Dermis microvascular lymphatic vessel endothelial cell (primary cell): Measurements from ENCODE around the gene FBXL4. TPM values are rescaled to one million over a fixed set of nuclear protein-coding genes. Genes with fewer than 3 reads are reported as not detected.

ENCODE experiments used
- DNase-seq, 2 donors: peaks; one replicate each; pipeline versions ENCODE4 v3.0.0 to v3.0.0-alpha.2; 2010; ENCODE audit warnings: low read depth in 2 of 2
- total RNA-seq: library from RNA; depleted of rRNA; stranded (reverse); fragments of >200 nt; gene quantifications from 2 replicates; pipeline ENCODE4 v1.2.1, GENCODE V29; 2014

FBXL4 gene
- total RNA-seq, 1 donor from 2014 or later = 8.3 TPM

DNA sequence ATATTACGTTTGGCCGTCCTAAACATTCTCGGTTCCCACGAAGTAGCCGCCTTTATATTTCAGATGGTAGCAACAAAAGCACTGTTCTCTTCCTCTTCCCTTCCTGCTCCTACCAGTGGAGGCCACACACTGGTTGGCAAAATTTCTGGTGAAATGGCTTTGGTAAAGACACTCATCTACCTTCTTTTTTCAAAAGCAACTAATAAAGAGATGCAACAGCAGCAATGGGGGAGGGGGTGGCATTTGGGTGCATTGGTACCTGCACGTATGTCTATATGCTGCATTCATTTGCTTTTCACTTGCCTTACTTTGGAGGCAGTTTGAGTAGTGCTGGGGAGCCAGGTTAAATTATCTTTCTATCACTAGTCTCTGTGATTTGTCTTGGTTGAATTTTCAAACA, 107.4 kb downstream of the FBXL4 start:
- no peak for DNase-seq

- peak in 1 of 2 donors; percentile 36 for DNase-seq
These were observed 107.9 kb downstream of the FBXL4 start for GRCh38 chr6:98839781-98840361.

GRCh38 chr6:98838975-98839374, 108.8 kb downstream of the FBXL4 start:
- no peak for DNase-seq

- no peak for DNase-seq
These were observed 109.7 kb downstream of the FBXL4 start for GRCh38 chr6:98838032-98838431.

DNA sequence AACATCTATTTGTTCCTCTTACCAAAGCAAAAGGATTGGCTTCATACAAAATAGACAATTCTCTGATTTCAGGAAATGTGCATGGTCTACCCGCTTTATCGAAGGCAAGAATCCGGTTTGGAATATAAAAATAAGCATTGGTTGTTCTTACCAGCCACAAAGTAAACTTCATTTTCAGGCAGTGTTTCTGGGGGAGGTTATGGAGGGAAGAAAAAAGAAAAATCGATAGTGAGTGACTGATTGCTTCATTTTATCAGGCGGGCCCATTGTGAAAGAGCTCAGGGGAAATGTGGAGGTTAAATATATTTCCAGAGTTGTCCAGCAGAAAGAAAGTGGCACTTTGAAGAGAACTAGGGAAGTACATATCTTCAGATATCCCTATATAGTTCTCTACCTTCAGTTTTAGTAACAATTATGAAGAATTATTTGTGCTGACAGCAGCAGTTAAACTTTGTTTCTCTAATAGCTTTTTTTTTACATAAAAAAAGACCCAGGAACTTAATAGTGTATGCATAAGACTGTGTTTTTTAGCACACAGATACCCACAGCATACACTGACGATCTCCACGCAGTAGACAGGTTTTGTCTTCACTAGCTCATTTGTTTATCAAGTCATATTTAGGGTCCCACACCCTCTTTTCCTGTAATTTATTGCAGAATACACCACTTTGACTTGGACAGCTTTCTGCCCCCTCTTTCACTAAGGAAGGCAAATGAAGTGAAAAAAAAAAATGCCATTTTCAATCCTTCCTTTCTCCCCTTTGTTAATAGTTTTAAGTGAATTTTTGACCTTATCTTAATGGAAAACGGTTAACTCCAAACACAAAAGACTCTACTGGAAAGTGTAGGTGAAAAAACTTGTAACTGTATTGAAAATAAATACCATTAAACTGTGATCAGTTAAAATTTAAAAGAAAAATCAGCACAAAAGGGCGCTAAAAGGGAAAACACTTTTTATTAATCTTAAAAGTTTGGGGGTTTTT, 110.5 kb downstream of the FBXL4 start:
- DNase-seq = no peak

DNA sequence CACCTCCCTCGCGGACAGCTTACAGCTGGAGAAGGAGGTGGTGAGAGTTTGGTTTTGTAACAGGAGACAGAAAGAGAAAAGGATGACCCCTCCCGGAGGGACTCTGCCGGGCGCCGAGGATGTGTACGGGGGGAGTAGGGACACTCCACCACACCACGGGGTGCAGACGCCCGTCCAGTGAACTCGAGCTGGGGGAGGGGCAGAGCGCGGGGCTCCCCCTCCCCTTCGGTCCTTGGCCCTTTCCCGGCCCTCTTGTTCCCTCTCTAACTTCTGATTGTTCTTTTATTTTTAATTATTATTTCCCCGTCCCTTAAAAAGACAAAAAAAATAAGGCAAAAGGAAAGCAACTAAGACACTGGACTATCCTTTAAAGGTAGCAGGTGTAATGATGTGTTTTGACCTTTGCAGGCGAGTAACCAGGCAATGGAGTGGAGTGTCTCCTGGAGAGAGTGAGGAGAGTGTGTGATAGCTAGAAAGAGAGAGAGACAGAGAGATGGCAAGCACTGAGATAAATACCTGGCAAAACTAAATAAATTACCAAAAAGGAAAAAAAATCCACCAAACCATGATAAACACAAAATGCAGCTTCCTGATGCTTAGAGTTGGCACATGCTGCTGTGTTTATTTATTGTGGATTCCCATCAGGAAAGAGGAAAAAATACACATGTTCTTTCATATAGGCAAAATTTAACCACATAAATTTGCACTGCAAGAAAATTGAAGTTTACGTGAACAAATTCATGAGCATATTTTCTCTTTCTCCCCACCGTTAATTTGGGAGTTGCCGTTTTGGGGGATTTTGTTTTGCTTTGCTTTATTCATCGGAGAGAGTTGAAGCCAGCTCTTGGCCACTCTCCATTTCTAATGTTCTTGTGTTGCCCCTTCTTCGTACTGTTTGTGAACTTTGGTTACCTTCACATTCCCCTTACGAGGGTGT, 111.5 kb downstream of the FBXL4 start:
- DNase-seq = no peak

GRCh38 chr6:98835149-98836024, 112.4 kb downstream of the FBXL4 start:
- DNase-seq = no peak

- peak; percentile 63 to 90 for DNase-seq
These were observed 113.4 kb downstream of the FBXL4 start, which contains the start of gene POU3F2 for GRCh38 chr6:98834060-98835031. Gene POU3F2, plus strand, starts transcription at chr6:98834574. Its CDS starts 300 bp downstream, at chr6:98834874.

GRCh38 chr6:98833307-98834059, 114.3 kb downstream of the FBXL4 start:
- DNase-seq = peak in 1 of 2 donors; percentile 56

- no peak for DNase-seq
These were observed 114.8 kb downstream of the FBXL4 start for GRCh38 chr6:98833057-98833306.

DNA sequence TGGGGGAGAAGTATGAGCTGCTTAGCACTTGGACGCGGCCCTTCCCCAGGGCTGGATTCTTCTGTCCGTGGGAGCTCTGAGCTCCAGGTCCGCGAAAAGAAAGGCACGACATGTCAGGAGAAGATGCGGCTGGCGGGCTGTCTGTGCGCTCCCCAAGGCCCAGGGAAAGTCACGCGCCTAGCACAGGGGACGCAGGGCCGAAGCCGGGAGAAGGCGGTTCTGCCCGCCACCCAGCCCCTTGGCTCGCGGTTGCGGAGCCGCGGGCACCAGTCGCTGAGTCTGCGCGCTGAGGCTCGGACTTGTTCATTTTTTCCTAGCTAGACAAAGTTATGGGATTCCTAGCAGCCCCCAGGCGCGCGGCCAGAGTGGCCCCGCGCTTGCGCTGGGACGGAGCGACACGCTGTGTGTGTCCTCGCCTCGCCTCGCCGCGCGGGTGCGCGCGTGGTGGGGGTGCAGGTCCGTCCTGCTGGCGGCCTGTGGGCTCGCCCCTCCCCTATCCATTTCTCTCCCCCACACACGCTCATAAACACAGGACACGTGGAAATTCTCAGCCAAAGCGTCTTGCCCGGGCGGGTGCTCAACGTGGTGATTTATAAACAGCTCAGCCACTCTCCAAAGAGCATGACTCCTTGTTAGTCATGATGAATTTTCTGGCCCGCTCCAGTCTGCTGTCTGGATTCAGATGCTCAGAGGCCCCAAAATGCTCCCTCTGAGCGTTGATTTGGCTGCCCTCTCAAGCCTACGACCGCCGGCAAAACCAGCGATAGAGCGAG, 115.3 kb downstream of the FBXL4 start:
- peak in 1 of 2 donors; percentile 26 for DNase-seq

GRCh38 chr6:98831959-98832283, 115.8 kb downstream of the FBXL4 start:
- DNase-seq = no peak

DNA sequence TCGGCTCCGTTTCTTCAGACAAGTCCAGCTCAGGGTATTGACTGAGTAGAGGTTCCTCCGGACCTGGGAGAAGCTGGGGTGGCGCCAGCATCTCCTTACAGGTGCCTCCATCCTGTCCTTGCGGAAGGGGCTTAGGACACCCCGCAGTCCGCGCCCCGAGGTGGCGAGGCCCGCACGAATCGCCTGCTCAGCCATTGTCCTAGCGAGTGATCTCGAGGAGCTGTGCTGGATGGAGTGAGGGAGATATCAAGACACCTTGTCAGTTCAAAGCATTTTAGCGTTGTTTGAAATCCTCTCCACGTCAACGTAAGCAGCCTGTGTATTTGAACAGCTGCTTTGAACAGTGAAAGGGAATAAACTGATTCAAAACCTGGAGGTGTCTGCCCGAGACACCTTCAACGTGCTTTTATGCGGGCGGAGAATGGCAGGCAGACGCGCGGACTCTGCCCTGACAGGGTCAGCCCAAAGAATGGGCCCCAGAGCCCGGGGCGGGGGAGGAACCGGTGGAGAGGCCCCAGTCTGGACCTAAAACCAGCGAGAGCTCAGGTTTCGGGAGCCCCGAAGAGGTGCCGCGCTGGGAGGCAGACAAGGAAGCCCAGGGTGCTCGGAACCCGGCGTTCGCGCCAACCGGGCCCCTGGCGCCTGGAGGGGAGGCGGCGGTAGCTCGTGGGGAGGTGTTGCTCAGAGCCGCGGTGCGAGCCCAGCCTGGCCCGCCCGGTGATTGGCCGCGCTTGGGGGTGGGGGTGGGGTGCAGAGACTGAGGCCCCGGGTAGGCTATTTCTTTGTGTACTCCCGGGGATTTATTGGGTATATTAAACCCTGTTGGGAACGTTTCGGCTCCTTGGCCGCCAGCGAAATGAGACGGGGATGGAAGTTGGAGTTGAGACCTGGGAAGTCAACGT, 116.4 kb downstream of the FBXL4 start:
- no peak for DNase-seq

DNA sequence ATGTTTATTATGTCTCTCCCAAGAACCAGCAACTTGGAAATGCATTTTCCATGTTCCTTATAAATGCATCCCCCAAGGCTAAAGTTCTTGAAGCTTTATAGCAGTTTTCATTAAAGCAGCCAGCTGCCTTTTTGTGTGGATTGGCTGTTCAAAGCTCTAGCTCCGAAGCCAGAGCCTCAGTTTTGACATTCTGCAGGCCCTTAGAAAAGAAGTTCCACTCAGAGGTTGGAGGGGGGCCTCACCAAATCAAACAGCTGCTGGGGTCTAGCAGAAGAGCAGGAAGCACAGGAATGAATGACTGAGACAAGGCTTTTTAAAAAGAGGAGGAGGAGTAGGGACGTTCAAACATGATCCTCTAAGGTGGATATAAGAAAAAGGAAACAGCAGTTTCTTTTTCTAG, 117.6 kb downstream of the FBXL4 start:
- no peak for DNase-seq

DNA sequence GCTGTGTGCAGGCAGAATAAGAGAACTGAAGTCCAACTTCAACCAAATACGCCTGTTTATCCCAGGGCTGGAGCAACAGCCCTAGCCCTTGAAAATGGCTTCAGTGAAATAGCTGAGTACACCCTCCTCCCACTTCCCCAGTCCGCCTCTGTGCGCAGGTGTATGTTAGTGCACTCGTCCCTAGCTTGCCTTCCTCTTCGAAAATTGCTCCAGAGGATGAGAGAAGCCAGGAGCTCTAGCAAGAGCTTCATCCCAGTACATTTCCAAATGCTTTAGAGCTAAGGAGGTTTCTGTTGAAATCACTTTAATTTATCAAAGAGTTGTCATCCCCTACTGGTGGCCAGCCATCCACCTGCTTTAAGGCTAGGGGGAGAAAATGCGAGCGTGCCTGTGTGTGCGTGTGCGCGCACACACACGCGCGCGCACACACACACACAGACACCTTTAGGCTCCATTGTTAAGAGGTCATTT, 118.8 kb downstream of the FBXL4 start:
- no peak for DNase-seq

GRCh38 chr6:98828211-98828788, 119.4 kb downstream of the FBXL4 start:
- DNase-seq = no peak
